Suprapubic skin (tissue), 4 donors: ENCODE results near the gene SMARCD3.

Source experiments
- CTCF ChIP-seq, 2 donors: fragments of 200-600 bp in 1 of 2; fragments of 450-650 bp in 1 of 2; sonication (generic) in 1 of 2; IDR thresholded peaks; one replicate each; pipeline ENCODE4 v1.5.1; 2016 to 2019; ENCODE audit warnings: antibody characterized with exemption in 2 of 2, mild to moderate bottlenecking in 1 of 2, moderate library complexity in 1 of 2
- POLR2A ChIP-seq, 2 donors: fragments of 450-650 bp; IDR thresholded peaks; one replicate each; pipeline ENCODE4 v1.6.1; 2017; ENCODE audit warnings: antibody characterized with exemption in 2 of 2, mild to moderate bottlenecking in 2 of 2, moderate library complexity in 2 of 2
- POLR2AphosphoS5 ChIP-seq, 3 donors: sonication (generic); formaldehyde crosslinking; IDR thresholded peaks; one replicate each; pipeline ENCODE4 v1.6.1; 2017; ENCODE audit warnings: antibody characterized with exemption in 3 of 3

DNA sequence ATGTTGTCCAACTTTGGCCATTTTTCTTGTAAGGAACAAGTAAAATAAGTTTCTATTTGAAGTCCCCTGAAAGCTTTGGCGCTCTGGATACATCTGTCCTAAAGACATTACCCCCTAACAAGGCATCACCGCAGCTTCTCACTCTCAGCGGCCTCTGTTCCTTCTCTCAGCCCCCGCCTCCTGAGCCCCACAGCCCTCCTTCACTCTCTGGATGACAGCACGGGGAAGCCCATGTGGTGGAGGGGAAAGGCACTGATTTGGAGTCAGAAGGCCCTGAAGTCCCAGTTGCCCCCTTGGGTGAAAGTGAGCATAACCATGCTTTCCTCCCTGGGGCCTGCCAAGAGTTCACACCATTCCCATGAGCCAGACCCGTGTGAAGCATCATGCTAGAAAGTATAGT, 42.8 kb downstream of the SMARCD3 start:
- TF ChIP-seq POLR2AphosphoS5 (IDR thresholded peaks at IDR 0.05): no peak
- no peak for TF ChIP-seq POLR2A (IDR thresholded peaks at IDR 0.05)
- no peak for TF ChIP-seq CTCF (IDR thresholded peaks at IDR 0.05)
